GM18867 (cell line): ENCODE data around the gene CNOT2.
"Not testable (repeated sequence)": the region's sequence is repeated elsewhere in the genome, so short reads cannot be mapped to it uniquely, and the experiment has no call there.

Source experiments
- ATAC-seq: cut with Tn5 transposase; IDR thresholded peaks from one replicate; pipeline ENCODE4 v1.9.1; 2021; ENCODE audit warnings: mild to moderate bottlenecking, moderate library complexity; ENCODE audit not compliant: unreplicated experiment

The CNOT2 gene

DNA sequence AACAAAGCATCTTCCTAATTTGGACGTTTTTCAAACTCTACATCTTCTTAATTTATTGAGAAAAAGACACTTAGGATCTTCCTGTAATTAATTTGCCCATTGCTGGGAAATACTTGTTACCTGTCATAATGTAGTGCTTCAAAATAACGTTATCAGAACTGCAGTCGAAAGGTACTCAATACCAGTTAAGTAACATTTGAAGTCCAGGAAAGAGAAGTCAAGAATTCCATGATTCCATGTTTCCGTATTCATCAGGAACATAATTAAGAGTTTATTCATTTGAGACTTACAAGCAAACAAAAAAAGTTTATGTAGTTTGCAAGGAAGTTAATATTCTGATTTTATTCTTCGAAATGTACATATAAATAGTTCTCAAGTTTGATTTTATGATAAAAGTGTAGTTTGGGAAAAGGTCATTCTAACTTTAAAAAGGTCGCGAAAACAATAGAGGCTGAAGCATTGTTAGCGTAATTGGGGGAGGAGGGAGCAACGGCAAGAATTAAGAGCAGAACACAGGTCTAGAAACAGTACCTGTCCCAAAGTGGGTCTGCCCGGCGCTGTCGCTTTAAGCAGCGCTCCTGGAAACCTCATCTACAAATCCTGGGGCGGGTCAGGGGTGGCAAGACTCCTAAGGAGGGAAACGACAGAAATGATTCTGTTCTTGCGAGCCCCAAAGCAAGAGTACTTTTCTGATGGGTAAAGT lies 121.6 kb downstream of the CNOT2 start:
- no peak for ATAC-seq

DNA sequence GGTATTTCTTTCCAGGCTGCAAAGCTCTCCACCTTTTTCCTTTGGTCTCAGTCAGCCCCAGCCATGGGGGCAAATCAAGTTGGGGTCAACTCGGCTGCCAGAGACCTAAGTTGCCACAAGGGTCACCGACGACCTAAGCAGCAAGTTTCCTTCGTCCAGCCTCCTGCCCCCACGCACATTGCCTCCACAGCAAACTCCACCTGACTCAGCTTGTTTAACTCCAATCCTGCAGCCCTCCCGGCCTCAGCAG lies 122.1 kb downstream of the CNOT2 start:
- no peak for ATAC-seq

DNA sequence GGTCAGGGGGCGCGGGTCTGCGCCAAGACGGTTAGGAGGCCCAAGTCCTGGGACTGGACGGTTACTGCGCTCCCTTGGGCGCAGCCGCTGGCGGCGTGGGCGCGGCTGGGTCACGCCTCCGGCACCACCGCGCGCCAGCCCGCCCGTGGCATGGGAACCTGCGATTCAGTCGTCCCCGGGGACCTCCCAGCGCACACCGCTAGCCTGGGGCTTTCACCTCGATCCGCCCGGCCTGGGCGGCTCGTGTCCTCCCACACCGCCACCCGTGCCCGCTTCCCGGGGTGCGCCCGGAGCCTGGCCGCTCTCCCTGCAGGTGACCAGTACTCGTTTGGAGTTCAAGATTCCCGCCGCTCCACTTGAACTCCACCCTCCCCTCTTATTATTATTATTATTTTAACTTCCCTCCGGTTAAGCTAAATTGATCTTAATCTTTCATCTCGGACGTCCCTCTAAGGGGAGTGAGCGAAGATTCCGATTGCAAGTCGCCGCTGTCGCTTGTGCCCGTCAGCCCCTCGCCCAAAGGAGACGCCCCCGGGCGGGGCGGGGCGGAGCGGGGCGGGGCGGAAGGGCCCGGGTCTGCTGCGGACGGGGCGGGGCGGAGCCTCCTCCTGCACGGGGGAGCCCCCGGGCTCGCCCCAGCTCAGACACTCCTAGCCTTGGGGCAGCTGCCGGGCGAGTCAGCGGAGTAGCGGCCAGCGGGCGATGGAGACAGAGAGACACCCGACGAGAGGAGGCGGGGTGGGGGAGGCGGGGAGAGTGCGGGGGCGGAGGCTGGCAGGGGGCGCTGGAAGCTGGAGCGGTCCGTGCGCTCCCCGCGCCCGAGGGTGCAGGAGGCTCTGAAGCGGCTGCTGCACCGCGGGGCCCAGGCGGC lies 122.7 kb downstream of the CNOT2 start, which contains the start of gene KCNMB4:
Gene KCNMB4 (plus strand): TSS at position 643 of the 871 bp plus-strand sequence. CDS start 445 bp downstream, outside the sequence.
- peak; percentile 81 for ATAC-seq

DNA sequence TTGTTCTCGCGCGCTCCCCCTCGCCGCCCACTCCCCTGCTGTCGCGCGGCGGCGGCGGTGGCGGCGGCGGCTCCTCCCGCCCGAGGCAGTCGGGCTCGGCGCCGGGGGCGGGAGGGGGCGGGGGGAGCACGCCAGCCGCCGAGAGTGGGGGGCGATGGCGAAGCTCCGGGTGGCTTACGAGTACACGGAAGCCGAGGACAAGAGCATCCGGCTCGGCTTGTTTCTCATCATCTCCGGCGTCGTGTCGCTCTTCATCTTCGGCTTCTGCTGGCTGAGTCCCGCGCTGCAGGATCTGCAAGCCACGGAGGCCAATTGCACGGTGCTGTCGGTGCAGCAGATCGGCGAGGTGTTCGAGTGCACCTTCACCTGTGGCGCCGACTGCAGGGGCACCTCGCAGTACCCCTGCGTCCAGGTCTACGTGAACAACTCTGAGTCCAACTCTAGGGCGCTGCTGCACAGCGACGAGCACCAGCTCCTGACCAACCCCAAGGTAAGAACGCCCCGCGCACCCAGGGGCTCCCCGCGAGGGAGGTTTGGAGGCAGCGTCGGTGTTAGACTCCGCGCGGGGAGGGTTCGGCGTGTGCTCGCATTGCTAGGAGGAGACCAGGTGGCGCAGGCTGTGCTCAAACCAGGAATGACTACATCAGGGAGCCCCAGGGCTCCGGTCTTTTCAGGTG lies 123.5 kb downstream of the CNOT2 start:
- peak; percentile 51 for ATAC-seq

DNA sequence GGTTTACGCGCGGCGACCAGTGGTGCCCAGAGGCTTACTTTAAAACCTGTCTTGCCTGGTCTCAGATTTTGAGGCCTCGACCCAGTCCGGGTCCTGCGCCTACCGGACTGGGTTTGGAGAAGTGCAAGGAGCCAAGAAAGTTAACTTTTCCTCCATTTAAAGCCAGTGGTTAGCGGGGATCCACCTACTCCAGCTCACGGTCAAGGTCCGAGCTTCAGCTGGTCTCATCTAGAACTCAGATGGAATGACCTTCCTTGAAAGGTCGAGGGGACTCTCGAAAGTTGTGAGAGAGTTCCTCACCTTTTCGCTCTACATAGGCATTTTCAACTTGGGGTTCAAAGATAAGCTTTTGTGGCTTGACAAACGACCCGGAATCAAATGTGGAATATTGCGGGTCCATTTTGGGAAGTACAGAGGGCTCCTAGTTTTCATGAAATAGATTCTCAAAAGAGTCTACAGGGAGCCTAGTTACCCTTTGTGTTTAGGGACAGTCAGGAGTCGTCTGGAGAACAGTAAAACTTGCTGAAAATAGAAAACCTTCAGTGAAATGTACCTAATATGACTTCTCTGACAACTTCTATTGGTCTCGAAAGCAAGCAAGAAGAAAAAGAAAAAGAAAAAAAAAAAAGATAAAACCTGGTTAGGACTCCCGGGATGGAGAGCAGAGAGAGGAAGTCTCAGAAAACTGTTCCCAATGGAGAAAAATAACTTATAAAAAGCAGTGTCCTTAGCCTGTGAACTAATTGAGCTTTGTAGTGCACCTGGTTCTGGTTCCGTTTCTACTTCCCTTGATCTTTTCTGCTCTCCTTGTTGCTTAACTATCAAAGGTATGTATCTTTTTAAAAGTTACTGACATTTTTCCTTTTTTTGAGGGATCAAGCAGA lies 124.3 kb downstream of the CNOT2 start:
- no peak for ATAC-seq

DNA sequence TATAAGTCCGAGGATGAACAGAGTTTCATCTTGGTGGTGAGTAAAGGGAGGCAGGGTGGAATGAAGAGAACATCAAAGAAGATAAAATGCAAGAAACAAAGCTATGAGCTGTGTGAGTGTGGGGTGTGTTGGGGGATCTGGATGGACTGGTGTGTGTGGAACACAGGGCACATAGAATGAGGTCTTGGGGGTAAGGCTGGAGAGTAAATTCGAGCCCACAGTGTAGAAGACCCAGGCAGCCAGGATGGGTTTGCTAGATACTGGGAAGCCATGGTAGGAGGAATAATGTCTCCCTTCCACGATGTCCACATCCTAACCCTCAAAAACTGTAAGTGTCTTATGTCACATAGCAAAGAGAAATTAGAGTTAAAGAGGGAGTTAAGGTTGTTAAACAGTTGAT lies 129.6 kb downstream of the CNOT2 start:
- no peak for ATAC-seq

DNA sequence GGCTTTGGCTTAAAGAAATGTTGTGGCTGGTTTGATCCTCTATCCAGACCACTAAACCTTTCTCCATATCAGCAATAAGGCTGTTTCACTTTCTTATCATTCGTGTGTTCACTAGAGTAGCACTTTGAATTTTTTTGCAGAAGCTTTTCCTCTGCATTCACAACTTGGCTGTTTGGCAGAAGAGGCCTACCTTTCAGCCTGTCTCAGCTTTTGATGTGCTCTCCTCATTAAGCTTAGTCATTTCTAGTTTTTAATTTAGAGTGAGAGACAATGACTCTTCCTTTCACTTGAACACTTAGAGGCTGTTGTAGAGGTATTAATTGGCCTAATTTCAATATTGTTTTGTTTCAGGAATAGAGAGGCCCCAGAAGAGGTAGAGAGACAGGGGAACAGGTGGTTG lies 136.6 kb downstream of the CNOT2 start:
- ATAC-seq, result no peak

DNA sequence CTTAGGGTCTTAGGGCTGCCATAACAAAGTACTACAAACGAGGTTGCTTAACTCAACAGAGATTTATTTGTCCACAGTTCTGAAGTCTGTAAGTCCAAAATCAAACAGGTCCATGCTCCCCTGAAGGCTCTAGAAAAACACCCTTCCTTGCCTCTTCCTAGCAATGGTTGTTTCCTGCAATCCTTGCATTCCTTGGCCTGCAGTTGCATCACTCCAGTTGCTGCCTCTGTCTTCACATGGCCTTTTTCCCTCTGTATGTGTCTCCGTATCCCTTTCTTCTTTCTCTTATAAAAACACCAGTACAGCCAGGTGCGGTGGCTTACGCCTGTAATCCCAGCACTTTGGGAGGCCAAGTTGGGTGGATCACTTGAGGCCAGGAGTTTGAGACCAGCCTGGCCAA lies 140.3 kb downstream of the CNOT2 start:
- ATAC-seq, result no peak

DNA sequence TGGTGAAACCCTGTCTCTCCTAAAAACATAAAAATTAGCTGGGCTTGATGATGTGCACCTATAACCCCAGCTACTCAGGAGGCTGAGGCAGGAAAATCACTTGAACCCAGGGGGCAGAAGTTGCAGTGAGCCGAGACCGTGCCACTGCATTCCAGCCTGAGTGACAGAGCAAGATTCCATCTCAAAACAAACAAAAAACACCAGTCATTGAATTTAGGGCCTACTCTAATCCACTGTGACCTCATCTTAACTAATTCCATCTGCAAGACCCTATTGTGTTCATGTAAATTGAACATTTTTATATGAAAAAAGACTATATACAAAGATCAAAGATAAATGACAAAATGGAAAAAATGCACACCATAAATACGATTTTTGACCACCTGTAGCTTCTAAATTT lies 140.7 kb downstream of the CNOT2 start:
- ATAC-seq, result no peak

DNA sequence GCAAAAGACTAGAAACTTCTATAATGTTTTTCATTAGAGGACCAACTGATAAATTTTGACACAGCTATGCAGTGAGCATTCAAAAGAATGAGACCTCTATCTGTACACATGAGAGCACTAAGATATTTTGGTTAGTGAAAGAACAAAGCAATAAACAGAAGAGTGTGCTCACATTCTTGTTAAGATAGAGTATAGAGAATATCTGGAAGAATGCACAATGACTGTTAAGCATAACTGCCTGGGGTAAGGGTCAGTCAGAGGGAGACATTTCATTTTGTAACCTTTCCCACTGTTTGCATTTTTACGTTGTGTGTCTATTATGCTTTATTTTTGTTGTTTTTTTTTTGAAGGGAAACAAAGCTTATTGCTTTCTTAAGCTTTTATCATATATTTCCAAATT lies 143.5 kb downstream of the CNOT2 start:
- ATAC-seq, result no peak

DNA sequence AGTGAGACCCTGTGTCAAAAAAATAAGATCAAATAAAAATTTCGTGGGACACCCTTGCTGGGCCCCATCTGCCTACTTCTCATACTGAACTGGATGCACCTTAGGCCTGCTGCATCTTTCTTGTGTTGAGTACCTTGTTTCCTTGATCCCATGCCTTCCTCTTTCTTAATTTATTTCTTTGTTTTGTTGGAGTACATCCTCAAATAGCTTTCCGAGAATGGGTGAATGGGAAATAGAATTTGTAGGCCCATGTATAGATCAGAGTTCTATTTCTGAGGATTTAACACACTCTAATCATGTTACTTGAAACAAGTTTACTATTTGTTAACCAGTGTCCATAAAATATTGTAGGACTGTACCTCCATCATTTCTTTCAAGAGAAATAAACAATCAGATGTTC lies 146.4 kb downstream of the CNOT2 start:
- ATAC-seq, result no peak

DNA sequence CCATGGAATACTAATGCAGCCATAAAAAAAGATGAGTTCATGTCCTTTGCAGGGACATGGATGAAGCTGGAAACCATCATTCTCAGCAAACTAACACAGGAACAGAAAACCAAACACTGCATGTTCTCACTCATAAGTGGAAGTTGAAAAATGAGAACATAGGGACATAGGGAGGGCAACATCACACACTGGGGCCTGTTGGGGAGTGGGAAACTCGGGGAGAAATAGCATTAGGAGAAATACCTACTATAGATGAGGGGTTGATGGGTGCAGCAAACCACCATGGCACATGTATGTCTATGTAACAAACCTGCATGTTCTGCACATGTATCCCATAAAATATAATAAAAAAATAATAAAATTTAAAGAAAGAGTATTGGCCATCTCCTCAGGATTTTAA lies 149.4 kb downstream of the CNOT2 start:
- not testable (repeated sequence) for ATAC-seq

DNA sequence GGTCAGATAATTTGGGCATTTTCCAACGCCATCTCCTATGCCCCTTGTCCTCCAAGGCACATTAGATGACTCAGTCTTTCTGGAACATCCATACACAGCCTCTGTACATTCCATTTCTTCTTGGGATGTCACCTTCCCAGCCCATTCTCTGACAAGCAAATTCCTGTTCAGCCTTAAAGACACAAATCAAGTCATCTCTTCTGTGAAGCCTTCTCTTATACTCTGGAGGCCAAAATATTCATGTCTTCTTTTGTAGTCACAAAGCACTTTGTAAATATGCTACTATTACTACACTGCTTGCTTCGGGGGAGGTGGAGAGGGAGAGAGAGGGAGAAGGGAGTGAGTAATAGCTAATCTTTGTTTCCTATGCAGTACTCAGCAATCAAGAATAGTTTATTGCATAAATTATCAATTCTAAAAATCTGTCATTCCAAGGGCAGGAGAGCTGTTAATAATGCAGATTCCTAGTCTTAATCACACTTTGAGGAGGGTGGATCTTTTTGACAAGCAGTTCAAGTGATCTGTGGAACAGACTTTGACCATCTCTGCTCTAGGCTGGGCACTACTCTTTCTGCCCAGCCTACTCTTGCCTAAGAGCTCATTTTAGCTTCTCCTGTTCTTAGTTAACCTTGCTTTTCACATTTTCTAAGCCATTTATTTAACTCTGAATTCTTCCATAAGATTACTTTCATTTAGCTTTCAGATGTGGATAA lies 150.7 kb downstream of the CNOT2 start:
- ATAC-seq, result no peak

DNA sequence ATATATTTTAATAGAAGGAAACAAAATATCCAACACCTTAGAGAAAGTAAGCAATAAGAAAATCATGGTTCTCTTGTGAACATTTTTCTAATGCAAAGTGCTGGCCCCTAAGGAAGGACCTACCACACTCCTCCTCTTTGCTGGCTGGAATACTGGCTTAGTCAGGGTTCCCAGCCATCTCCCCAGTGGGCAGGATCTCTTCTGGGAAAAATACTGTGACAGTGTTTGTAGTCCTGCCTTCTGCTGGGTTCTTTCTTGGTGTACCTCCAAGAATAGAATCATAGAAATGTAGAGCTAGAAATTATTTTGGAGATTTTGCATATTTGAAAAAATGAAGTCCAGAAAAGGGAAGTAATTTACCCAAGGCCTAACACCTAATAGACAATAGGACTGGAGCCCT lies 154.8 kb downstream of the CNOT2 start:
- no peak for ATAC-seq

DNA sequence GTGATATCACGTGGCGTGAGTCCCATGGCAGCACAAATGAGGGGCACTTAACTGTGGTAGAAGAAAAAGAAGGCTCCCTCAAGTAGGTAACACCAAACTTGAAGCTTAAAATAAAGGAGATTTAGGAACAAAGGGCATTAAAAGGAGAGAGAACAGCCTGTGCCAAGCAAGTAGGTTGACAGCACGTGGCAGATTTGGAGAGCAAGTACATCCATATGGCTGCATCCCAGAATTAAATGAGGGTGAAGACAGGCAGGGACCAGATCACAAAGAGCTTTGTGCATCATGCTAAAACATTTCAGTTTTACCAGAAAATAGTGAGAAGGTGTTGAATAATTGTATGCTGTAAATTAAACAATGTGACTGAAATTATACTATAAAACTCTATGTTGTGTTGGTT lies 155.6 kb downstream of the CNOT2 start:
- ATAC-seq, result no peak

DNA sequence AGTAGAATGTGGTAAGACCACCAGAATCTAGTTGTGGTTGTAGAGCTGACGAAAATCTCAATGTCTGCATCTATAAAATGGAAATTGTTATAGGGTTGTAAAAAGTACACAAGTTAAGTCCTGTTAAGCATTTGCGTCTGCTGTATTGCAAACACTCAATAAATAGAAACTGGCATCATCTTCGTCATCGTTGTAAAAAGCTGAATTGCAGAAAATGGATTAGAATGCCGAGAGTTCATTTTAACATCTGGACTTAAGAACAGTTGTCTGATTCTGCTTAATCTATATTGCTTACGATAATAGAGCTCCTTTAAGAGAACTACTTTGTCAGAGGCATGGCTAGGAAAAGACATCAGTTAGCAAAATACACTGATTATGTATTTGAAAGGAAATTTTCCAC lies 156.1 kb downstream of the CNOT2 start:
- ATAC-seq, result no peak

DNA sequence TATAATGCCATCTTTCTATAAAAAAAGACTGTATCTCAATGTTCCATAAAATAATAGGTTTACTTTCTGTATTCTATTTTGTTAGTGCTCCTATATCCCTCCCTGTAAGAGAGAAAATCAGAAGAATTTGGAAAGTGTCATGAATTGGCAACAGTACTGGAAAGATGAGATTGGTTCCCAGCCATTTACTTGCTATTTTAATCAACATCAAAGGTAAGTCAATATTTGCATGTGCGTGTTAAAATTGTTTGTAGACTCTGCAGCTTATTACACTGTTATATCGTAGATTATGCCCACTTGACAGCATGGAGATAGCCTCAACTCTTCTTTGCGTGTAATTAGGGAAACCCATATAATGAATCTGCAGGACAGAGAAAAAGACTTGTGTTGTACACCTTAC lies 156.9 kb downstream of the CNOT2 start:
- ATAC-seq, result no peak

DNA sequence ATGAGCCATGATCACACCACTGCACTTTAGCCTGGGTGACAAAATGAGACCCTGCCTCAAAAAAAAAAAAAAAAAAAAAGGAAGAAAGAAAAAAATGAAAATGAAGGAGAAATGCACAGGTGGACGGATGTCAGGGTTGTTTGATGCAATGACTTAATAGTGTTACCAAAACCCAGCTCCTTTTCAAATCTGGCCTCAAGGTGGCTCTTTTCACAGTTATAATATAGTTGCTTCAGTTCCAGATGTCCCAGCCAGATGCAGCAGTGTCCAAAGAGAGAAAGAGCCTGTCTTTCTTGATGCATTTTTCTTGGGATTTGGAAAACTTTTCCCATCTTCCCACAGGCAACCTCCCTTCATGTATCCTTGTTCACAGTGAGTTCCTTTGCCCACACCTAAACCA lies 159.4 kb downstream of the CNOT2 start:
- ATAC-seq, result no peak

DNA sequence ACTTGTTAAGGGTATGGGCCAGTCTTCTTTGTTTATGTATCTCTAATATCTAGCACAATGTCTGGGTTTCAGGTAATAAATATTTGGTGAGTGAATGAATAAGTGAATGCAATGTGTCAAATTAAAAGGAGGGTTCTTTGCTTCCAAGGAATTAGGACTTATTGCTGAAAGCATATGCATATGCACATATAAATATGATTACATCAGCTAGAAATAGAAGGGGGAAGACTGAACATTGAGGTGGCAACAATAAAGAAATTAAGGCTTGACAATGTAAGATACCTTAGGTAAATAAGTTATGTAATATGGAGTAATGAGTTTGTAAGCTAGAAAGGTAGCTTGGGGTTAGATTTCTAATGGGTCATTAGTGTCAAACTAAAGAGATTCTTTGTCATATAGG lies 160.6 kb downstream of the CNOT2 start:
- no peak for ATAC-seq
